Thyroid gland (tissue), 4 donors: ENCODE measurements around the gene TPCN2. TPM values are rescaled to one million over a fixed set of nuclear protein-coding genes. Genes with fewer than 3 reads are reported as not detected.

ENCODE experiments used
- DNase-seq, 2 donors: peaks; one replicate each; pipeline ENCODE4 v3.0.0-alpha.2; 2019
- H3K27ac ChIP-seq, 3 donors: fragments of 200-600 bp; sonication (generic); 1 replicate in 2 of 3; 2 replicates in 1 of 3; pipeline ENCODE4 v1.5.1; 2016 to 2019; ENCODE audit warnings: mild to moderate bottlenecking in 1 of 3, moderate library complexity in 1 of 3
- H3K27me3 ChIP-seq: fragments of 200-600 bp; sonication (generic); one replicate; pipeline ENCODE4 v1.5.1; 2019
- H3K36me3 ChIP-seq, 2 donors: fragments of 200-600 bp; sonication (generic); one replicate each; pipeline ENCODE4 v1.5.1; 2016 to 2019
- H3K4me1 ChIP-seq, 2 donors: fragments of 200-600 bp; sonication (generic); one replicate each; pipeline ENCODE4 v1.5.1; 2017 to 2019
- H3K4me3 ChIP-seq, 3 donors: fragments of 200-600 bp; sonication (generic); replicated peaks in 1 of 3; 1 replicate in 2 of 3; 2 replicates in 1 of 3; pipeline ENCODE4 v1.5.1; 2016; ENCODE audit warnings: mild to moderate bottlenecking in 1 of 3
- H3K9me3 ChIP-seq: fragments of 200-600 bp; sonication (generic); one replicate; pipeline ENCODE4 v1.5.1; 2017
- POLR2A ChIP-seq, 2 donors: fragments of 450-650 bp; IDR thresholded peaks; one replicate each; pipeline ENCODE4 v1.6.1; 2017; ENCODE audit warnings: antibody characterized with exemption in 2 of 2, mild to moderate bottlenecking in 2 of 2, moderate library complexity in 1 of 2
- WGBS, 2 donors: methylation state at CpG; one replicate each; pipeline ENCODE4 v1.1.5; 2017; 5-methylcytosine and 5-hydroxymethylcytosine counted together
- intact Hi-C: fragments of 100-400 bp; cut with DNase I; formaldehyde crosslinking; loops from one replicate; pipeline ENCODE4 v1.15.1; 2023
- total RNA-seq, 4 donors: library from RNA; depleted of rRNA; stranded (reverse); fragments of >200 nt; gene quantifications; one replicate each; pipeline ENCODE4 v1.2.3, GENCODE V29; 2016
- TF ChIP-seq, protein P1 (sequence below), 6 experiments: fragments of 200-600 bp in 3 of 6; fragments of 450-650 bp in 3 of 6; sonication (generic) in 3 of 6; IDR thresholded peaks; one replicate each; pipeline ENCODE4 v1.5.1; 2016 to 2019; ENCODE audit warnings: antibody characterized with exemption in 6 of 6, mild to moderate bottlenecking in 2 of 6, inconsistent platforms in 1 of 6, moderate library complexity in 1 of 6

TPCN2 gene
- total RNA-seq, 4 donors from 2014 or later: 10.5 to 30.4 (median 13.7) TPM

DNA sequence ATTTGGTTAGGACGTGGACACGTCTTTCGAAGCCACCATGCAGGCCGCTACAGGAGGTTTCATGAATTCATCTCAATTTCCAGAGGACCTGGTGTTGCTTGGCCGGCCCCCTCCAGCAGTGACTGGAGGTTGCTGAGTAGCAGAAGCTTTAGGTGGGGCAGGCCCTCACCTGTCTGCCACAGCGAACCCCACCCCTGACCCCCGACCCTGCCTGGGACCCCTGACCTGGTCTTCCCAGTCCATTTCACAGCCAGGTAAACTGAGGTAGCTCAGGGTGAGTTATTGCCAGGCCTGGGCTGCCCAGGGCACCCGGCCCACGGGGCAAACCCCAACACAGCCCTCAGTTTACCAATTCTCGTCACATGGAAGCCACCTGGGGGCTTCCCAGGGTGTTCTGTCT, 67.9 kb downstream of the TPCN2 start:
- H3K27me3 ChIP-seq: no peaks in the 10 kb centered on the region
- 99 to 100% methylated on average over 7 to 8 of the region's 10 CpGs for WGBS, 2 donors
- no peak for TF ChIP-seq POLR2A (IDR thresholded peaks at IDR 0.05)
- TF ChIP-seq, protein P1, sequence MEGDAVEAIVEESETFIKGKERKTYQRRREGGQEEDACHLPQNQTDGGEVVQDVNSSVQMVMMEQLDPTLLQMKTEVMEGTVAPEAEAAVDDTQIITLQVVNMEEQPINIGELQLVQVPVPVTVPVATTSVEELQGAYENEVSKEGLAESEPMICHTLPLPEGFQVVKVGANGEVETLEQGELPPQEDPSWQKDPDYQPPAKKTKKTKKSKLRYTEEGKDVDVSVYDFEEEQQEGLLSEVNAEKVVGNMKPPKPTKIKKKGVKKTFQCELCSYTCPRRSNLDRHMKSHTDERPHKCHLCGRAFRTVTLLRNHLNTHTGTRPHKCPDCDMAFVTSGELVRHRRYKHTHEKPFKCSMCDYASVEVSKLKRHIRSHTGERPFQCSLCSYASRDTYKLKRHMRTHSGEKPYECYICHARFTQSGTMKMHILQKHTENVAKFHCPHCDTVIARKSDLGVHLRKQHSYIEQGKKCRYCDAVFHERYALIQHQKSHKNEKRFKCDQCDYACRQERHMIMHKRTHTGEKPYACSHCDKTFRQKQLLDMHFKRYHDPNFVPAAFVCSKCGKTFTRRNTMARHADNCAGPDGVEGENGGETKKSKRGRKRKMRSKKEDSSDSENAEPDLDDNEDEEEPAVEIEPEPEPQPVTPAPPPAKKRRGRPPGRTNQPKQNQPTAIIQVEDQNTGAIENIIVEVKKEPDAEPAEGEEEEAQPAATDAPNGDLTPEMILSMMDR (IDR thresholded peaks at IDR 0.05): no peak
- peaks cover 20 to 29% of the 10 kb centered on the region in 2 donors for H3K4me1 ChIP-seq
- intact Hi-C loops: no loop called here
- no peaks in the 10 kb centered on the region for H3K9me3 ChIP-seq
- no peak overlapping the region for H3K4me3 ChIP-seq
- DNase-seq: no peak
- peak overlapping the region in 1 of 3 donors; percentile 96 for H3K27ac ChIP-seq
- no peaks in the 10 kb centered on the region for H3K36me3 ChIP-seq

DNA sequence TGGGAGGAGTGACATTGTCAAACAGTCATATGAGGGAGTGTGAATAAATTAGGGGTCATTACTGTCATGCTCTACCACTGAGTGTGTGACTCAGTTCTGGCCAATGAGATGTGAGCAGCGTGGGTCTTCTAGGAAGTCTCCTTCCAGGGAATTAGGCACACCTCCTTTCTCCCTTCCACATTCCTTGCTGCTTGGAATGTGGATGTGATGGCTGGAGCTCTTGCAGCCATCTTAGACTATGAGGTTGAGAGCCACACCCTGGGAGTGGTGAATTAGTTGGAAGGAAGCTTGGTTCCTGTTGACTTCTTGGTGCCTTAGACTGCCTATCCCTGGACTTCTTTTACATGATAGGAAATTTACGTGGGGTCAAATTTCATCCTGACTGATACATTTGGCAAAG, 70.5 kb downstream of the TPCN2 start:
- Histone ChIP-seq H3K36me3 (no peaks in the 10 kb centered on the region), H3K27ac (no peak overlapping the region), H3K27me3 (no peaks in the 10 kb centered on the region), H3K9me3 (no peaks in the 10 kb centered on the region), H3K4me3 (no peak overlapping the region), H3K4me1 (peaks cover 36 to 46% of the 10 kb centered on the region in 2 donors)
- no peak for DNase-seq
- intact Hi-C loops: no loop called here
- 93 to 100% methylated on average over 2 of the region's 2 CpGs for WGBS, 2 donors
- TF ChIP-seq POLR2A (IDR thresholded peaks at IDR 0.05): no peak
- TF ChIP-seq, protein P1 (IDR thresholded peaks at IDR 0.05): no peak

DNA sequence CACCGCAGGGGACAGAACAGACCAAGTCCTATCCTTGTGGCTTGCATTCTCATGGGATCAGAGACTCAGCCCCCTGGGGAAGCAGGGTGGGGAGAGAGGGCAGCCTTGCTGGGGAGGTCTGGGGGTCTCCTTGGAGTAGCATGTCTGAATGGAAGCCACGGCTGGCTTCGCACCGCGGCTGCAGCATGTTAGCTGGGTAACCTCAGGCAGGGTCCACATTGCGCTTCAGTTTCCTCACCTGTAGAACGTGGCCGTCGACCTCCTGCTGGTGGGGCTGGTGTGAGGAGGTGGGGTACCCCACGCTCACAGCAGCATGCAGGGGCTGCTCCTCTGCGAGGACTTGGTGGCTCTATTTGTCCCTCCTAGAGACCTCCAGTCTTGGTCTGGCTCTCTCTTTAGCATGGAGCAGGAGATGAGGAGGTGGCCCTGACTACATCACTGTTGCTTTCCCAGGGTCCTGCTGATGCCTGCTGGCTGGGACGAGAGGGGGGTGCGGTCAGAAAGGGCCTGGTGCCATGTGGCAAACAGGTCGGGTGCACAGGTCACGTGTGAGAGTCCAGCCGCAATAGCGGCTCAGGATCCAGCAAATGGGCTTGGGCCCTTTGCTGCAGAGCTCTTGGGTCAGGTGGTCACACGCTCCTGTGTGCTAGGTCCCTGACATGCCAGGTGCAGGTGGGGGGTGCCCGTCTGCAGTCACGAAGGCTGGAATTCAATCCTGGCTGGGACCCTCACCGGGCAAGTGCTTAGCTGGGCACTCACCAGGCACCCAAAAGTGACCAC, 71.6 kb downstream of the TPCN2 start:
- H3K36me3 ChIP-seq: no peaks in the 10 kb centered on the region
- TF ChIP-seq, protein P1 (IDR thresholded peaks at IDR 0.05): no peak
- TF ChIP-seq POLR2A (IDR thresholded peaks at IDR 0.05): no peak
- 90 to 97% methylated on average over 16 to 18 of the region's 21 CpGs for WGBS, 2 donors
- DNase-seq: no peak
- no peaks in the 10 kb centered on the region for H3K9me3 ChIP-seq
- H3K4me3 ChIP-seq: no peak overlapping the region
- H3K4me1 ChIP-seq: peaks cover 26 to 36% of the 10 kb centered on the region in 2 donors
- H3K27ac ChIP-seq: no peak overlapping the region
- intact Hi-C loops: no loop called here
- no peaks in the 10 kb centered on the region for H3K27me3 ChIP-seq

DNA sequence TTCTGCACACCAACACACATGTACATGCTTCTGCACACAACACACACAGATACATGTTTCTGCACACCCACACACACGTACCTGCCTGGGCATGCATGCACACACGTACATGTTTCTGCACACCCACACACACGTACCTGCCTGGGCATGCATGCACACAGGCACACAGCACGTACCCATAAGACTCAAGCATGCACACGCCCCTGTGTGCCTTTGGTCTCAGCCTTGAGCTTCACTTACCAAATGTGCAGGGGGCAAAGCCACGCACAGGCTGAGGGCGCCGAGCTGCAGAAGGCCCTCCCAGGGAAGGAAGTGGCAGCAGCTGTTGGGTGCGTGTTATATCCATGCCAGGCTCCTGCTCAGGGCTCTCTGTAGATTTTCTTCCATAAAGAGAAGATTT, 72.3 kb downstream of the TPCN2 start:
- Histone ChIP-seq H3K27ac (no peak overlapping the region), H3K4me3 (no peak overlapping the region), H3K27me3 (no peaks in the 10 kb centered on the region), H3K9me3 (no peaks in the 10 kb centered on the region), H3K36me3 (no peaks in the 10 kb centered on the region), H3K4me1 (peaks cover 21 to 32% of the 10 kb centered on the region in 2 donors)
- no peak for TF ChIP-seq POLR2A (IDR thresholded peaks at IDR 0.05)
- TF ChIP-seq, protein P1 (IDR thresholded peaks at IDR 0.05): no peak
- DNase-seq: no peak
- intact Hi-C loops: no loop called here
- 94 to 96% methylated on average over 9 of the region's 9 CpGs for WGBS, 2 donors

GRCh38 chr11:69121621-69122325, 73.0 kb downstream of the TPCN2 start:
- intact Hi-C loops: no loop called here

More at GRCh38 chr11:69121621-69122325, 73.0 kb downstream of the TPCN2 start:
- DNase-seq: no peak
- Histone ChIP-seq H3K4me1 (peaks cover 17 to 24% of the 10 kb centered on the region in 2 donors), H3K27me3 (no peaks in the 10 kb centered on the region), H3K36me3 (no peaks in the 10 kb centered on the region), H3K27ac (peak overlapping the region; percentile 84 to 93 (median 93)), H3K4me3 (no peak overlapping the region), H3K9me3 (no peaks in the 10 kb centered on the region)
- TF ChIP-seq POLR2A (IDR thresholded peaks at IDR 0.05): no peak
- TF ChIP-seq, protein P1 (IDR thresholded peaks at IDR 0.05): no peak
- 94 to 95% methylated on average over 13 to 15 of the region's 19 CpGs for WGBS, 2 donors
